ENCODE data around the gene OR8G5. TPM values are rescaled to one million over a fixed set of nuclear protein-coding genes. Genes with fewer than 3 reads are reported as not detected.

OR8G5 gene
- total and polyA plus RNA-seq, 2 experiments from 2014 or later = not detected

DNA sequence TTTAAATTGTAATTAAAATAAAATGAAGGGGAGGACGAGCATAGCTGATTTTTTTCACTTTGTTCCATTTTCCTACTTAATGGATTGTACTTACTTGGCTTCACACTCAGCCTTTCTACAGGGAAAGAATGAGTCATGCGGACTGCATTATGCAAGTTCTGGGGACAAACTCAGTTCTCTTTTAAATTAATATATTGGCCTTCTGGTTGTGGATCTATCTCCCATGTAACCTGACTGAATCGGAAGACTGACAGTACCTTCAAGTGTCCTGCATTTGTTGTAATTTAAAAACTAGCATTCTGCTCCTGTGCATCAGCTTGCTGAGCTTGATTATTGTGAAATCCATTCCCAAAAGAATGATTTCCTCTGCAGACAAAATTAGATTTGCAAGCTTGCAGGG lies 45.4 kb downstream of the OR8G5 start (continued):
- TF ChIP-seq, protein P1, sequence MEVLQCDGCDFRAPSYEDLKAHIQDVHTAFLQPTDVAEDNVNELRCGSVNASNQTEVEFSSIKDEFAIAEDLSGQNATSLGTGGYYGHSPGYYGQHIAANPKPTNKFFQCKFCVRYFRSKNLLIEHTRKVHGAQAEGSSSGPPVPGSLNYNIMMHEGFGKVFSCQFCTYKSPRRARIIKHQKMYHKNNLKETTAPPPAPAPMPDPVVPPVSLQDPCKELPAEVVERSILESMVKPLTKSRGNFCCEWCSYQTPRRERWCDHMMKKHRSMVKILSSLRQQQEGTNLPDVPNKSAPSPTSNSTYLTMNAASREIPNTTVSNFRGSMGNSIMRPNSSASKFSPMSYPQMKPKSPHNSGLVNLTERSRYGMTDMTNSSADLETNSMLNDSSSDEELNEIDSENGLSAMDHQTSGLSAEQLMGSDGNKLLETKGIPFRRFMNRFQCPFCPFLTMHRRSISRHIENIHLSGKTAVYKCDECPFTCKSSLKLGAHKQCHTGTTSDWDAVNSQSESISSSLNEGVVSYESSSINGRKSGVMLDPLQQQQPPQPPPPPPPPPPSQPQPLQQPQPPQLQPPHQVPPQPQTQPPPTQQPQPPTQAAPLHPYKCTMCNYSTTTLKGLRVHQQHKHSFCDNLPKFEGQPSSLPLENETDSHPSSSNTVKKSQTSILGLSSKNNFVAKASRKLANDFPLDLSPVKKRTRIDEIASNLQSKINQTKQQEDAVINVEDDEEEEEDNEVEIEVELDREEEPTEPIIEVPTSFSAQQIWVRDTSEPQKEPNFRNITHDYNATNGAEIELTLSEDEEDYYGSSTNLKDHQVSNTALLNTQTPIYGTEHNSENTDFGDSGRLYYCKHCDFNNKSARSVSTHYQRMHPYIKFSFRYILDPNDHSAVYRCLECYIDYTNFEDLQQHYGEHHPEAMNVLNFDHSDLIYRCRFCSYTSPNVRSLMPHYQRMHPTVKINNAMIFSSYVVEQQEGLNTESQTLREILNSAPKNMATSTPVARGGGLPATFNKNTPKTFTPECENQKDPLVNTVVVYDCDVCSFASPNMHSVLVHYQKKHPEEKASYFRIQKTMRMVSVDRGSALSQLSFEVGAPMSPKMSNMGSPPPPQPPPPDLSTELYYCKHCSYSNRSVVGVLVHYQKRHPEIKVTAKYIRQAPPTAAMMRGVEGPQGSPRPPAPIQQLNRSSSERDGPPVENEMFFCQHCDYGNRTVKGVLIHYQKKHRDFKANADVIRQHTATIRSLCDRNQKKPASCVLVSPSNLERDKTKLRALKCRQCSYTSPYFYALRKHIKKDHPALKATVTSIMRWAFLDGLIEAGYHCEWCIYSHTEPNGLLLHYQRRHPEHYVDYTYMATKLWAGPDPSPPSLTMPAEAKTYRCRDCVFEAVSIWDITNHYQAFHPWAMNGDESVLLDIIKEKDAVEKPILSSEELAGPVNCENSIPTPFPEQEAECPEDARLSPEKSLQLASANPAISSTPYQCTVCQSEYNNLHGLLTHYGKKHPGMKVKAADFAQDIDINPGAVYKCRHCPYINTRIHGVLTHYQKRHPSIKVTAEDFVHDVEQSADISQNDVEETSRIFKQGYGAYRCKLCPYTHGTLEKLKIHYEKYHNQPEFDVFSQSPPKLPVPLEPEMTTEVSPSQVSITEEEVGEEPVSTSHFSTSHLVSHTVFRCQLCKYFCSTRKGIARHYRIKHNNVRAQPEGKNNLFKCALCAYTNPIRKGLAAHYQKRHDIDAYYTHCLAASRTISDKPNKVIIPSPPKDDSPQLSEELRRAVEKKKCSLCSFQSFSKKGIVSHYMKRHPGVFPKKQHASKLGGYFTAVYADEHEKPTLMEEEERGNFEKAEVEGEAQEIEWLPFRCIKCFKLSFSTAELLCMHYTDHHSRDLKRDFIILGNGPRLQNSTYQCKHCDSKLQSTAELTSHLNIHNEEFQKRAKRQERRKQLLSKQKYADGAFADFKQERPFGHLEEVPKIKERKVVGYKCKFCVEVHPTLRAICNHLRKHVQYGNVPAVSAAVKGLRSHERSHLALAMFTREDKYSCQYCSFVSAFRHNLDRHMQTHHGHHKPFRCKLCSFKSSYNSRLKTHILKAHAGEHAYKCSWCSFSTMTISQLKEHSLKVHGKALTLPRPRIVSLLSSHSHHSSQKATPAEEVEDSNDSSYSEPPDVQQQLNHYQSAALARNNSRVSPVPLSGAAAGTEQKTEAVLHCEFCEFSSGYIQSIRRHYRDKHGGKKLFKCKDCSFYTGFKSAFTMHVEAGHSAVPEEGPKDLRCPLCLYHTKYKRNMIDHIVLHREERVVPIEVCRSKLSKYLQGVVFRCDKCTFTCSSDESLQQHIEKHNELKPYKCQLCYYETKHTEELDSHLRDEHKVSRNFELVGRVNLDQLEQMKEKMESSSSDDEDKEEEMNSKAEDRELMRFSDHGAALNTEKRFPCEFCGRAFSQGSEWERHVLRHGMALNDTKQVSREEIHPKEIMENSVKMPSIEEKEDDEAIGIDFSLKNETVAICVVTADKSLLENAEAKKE (CRISPR knock-in tag; IDR thresholded peaks at IDR 0.05) = no peak
- TF ChIP-seq EZH2phosphoT487 (IDR thresholded peaks at IDR 0.05; ENCODE audit: unreplicated experiment) (no peak), EZH2 (IDR thresholded peaks at IDR 0.05; ENCODE audit: low read depth, unreplicated experiment) (no peak), ZNF114 (CRISPR knock-in tag; IDR thresholded peaks at IDR 0.05) (no peak), JUNB (IDR thresholded peaks at IDR 0.05; ENCODE audit: unreplicated experiment) (no peak), ZNF331 (CRISPR knock-in tag; IDR thresholded peaks at IDR 0.05; ENCODE audit: low read depth) (no peak)
- TF ChIP-seq, protein P2, sequence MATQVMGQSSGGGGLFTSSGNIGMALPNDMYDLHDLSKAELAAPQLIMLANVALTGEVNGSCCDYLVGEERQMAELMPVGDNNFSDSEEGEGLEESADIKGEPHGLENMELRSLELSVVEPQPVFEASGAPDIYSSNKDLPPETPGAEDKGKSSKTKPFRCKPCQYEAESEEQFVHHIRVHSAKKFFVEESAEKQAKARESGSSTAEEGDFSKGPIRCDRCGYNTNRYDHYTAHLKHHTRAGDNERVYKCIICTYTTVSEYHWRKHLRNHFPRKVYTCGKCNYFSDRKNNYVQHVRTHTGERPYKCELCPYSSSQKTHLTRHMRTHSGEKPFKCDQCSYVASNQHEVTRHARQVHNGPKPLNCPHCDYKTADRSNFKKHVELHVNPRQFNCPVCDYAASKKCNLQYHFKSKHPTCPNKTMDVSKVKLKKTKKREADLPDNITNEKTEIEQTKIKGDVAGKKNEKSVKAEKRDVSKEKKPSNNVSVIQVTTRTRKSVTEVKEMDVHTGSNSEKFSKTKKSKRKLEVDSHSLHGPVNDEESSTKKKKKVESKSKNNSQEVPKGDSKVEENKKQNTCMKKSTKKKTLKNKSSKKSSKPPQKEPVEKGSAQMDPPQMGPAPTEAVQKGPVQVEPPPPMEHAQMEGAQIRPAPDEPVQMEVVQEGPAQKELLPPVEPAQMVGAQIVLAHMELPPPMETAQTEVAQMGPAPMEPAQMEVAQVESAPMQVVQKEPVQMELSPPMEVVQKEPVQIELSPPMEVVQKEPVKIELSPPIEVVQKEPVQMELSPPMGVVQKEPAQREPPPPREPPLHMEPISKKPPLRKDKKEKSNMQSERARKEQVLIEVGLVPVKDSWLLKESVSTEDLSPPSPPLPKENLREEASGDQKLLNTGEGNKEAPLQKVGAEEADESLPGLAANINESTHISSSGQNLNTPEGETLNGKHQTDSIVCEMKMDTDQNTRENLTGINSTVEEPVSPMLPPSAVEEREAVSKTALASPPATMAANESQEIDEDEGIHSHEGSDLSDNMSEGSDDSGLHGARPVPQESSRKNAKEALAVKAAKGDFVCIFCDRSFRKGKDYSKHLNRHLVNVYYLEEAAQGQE (IDR thresholded peaks at IDR 0.05; ENCODE audit: unreplicated experiment) = no peak
